WI38 (cell line): ENCODE results near the gene XIRP1.

Source experiments
- H3K4me3 ChIP-seq: 2 replicates; pipeline ENCODE4 v1.5.1; 2011; ENCODE audit warnings: low read depth, mild to moderate bottlenecking, control low read depth, low read length
- CTCF ChIP-seq: IDR thresholded peaks from 2 replicates; pipeline ENCODE4 v1.5.1; 2012; ENCODE audit warnings: low read depth, mild to moderate bottlenecking, control low read depth, low read length

The XIRP1 gene

DNA sequence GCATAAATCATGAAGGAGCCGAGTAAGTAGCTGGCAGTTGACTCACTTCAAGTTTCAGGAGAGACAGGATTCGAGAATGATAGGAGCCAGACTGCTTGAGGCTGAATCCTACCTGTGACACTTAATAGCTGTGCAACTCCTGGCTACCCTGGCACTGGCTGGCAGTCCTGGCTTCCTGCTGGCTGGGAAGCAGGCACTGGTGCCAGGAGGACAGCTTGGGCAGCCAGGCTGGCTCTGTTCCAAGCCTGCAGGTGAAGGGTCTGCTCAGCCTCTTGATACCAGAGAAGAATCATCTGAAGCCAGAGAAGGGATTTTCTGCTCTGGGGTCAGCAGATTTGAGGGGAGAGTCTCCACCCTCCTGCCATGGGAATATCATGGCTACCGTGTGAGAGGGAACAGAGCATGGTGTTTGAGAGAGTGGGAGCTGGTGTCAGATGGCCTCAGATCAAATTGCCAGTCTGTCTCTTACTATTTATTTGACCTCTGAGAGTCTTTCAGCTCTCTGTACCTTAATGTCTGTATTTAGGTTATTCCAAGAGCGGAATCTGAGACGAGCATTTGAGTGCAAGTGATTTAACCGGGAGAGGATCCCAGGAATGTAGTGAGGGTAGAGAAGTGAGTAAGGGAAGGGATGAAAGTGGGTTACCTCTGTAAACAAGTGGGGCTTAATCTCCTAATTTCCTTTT, 4.4 kb upstream of the XIRP1 start:
- H3K4me3 ChIP-seq, result no peak overlapping the region
- no peak for TF ChIP-seq CTCF

GRCh38 chr3:39196034-39196433, 3.6 kb upstream of the XIRP1 start:
- H3K4me3 ChIP-seq, result no peak overlapping the region

DNA sequence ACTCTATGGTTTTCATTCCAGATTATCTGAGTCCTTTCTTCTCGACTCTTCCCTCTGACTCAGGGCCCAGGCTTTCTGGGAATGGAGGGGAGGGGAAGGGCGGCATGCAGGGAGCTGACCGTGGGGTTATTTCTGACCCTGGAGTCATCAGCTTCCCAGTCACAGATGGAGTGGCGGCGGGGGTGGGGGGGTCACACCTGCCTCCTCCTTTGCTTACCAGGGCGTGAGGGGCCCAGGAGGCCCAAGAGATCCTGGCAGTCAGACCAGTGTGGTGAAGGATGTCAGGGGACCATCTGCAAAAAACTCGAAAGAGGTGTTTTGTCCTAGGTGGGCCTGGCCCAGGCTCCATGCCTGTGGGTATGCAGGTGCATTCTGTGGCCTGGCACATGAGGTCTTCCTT, 996 bp upstream of the XIRP1 start:
- no peak for TF ChIP-seq CTCF
- no peak overlapping the region for H3K4me3 ChIP-seq

More at GRCh38 chr3:39196034-39196433, 3.6 kb upstream of the XIRP1 start:
- no peak for TF ChIP-seq CTCF

GRCh38 chr3:39191773-39192172, 622 bp downstream of the XIRP1 start:
- H3K4me3 ChIP-seq, result no peak overlapping the region
- TF ChIP-seq CTCF, result no peak

DNA sequence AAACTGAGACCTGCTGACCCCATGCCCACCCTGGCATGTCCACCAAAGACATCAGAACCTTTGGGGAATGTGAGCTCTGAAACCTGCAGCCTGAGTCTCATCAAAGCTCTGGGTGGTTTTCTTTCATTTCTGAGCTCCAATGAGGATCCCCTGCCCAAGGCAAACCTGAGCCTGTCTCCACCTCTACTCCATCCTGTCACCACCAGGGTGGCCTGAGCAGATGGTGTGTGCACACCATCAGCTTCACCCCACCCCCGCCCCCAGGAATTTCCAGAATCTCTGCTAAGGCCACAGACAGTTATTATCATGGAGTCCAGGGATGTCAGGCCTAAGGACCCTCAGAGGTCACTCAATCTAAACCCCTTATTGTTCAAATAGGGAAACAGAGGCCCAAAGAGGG, 1.3 kb downstream of the XIRP1 start:
- H3K4me3 ChIP-seq, result no peak overlapping the region
- no peak for TF ChIP-seq CTCF

GRCh38 chr3:39190281-39191025, 1.9 kb downstream of the XIRP1 start:
- no peak overlapping the region for H3K4me3 ChIP-seq
- no peak for TF ChIP-seq CTCF

- TF ChIP-seq CTCF, result peak; percentile 74
- no peak overlapping the region for H3K4me3 ChIP-seq
These were observed 2.5 kb downstream of the XIRP1 start for GRCh38 chr3:39189959-39190269.
